HG03175 (cell line): Measurements from ENCODE around the gene PROC.
"Not testable (repeated sequence)": the region's sequence is repeated elsewhere in the genome, so short reads cannot be mapped to it uniquely, and the experiment has no call there.

Experiments used
- ATAC-seq: cut with Tn5 transposase; IDR thresholded peaks from one replicate; pipeline ENCODE4 v1.9.1; 2021; ENCODE audit warnings: mild to moderate bottlenecking, moderate library complexity; ENCODE audit not compliant: unreplicated experiment

PROC gene

DNA sequence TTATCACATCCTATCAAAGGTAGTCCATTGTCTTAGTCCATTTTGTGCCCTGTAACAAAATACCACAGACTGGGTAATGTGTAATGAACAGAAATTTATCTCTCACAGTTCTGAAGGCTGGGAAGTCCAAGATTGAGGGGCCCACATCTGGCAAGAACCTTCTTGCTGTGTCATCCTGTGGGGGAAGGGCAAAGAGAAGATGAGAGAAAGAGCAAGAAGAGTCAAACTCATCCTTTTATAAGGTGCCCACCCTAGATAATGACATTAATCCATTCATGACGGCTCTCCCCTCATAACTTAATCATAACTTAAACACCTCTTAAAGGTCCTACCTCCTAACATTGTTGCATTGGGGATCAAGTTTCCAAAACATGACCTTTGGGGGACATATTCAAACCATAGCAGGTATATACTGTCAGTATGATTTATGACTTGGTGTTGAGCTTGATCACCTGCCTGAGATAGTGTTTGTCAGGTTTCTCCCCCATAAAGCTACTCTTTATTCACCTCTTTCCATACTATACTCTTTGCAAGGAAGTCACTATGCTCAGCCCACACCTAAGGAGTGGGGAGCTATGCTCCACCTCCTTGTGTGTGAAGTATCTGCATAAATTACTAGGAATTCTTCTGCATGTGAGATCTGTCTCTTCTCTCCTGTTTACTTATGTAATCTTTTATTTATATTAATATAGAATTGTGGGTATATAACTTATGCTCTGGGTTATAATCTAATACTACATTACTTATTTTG is 25.2 kb upstream of the PROC start:
- no peak for ATAC-seq

DNA sequence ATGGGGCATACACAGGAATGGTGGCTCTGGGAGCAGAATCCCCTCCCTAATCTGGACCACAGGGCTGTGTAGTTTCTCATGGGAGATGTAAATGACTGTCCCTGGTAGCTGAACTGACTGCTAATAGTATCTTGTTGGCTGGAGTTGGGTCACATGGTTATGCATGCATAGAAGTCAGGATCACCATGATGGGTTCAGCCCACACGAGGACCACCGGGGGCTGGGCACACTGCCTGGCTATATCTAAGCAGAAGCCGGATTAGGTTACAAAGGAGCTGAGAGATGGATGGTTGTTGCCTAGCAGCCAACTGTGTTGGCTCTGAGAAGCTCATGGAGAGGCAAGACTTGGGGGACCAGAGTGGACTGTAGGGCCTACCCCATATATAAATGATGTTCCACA is 23.7 kb upstream of the PROC start:
- ATAC-seq: no peak

DNA sequence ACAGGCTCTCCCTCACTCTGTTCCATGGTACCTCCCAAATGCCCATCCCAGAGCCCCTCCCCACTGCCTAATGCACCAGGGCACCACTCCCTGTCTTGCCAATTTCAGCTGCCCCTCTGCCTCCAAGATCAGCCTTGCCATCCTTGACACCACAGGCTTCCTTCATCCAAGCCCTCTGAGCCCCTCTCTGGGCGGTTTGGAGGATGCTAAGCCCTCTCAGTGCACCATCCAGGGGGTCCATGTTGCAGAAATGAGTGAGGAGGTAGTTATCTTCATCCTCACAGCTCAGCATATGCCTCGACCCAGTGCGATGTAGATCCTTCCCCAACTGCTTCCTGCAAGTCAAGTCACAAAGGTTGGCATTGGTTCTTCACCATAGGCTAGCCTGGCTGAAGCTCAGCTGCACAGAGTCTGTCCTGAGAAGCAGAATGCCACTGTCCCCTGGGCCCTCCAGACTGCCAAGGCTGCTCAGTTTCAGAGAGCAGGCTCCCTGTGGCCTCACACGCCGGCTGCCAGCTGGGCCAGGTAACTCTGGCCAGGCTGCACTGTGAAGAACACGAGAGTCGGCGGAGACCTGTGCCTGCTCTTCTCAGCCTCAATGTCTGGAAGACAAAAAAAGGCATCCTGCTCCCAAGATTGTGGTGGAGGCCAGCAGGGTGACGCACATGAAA is 20.5 kb upstream of the PROC start:
- ATAC-seq: no peak

DNA sequence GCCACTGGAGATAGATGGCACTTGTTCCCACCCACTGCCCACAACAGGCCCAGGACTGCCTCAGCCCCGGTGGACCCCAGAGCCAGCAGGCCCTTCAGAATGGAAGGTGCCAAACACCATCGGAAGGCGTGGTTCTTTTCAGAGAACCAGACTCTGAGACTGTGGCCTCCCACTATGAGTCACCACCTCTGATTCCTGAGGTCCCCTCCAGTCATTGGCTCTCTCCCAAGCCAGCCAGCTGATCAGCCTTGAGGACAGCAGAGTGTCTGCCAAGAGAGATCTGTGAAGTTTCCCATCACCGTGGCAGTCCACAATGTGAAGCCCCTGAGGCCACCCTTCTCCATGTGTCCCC is 20.0 kb upstream of the PROC start:
- peak; percentile 93 for ATAC-seq

DNA sequence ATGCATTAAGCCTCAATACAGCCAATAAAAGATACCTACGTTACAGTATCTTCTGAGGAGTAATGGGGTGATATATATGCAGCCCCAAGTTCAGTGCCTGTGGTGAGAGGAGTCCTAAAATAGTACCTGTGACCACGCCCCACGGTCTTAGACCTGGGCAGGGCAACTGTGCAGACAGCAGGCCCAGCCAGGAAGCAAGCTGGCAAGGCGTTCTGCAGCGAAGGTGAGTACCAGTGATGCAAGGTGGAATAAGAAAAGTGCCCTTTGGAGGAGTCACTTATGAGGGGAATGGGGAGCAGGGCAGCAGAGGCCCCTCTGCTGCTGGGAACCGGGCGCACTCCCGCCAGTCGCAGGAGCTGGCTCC is 17.7 kb upstream of the PROC start:
- ATAC-seq: no peak

DNA sequence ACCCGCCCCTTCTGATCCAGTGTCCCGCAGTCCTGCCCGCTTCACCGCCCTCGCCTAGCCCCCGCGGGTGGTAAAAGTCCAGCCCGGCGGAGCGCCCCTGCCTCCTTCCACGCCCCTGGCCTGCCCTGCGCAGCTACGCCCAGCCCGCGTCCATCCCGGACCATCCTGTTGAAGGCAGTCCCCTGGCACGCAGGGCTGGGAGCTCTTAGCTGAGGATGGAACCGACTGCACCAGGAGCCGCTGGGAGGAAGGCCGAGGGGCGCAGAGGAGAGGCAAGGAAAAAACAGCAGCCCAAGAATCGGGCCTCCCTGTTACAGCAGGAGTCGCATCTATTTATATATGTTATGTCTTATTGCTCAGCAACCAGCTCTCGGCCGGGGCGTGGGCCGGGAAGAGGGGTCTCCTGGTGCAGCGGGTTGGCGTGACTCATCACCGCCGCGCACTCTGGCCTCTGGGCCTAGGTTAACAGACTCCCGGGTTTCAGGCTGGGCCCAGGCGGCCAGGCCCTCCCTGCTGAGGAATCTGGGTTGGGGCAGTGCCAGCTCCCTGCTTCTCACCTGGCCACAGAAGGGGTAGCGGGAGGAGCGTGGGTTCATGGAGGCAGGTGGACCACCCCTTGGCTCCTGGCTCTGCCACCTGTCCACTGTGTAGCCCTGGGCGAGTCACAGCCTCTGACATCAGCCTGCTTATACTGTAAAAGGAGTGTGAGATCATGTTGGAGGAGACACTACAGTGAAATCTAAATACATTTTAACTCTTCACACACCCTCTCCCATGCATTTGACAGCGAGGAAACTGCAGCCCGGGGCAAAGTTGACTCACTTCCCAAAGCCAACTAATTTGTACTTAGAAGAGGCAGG is 17.1 kb upstream of the PROC start:
- ATAC-seq: no peak

DNA sequence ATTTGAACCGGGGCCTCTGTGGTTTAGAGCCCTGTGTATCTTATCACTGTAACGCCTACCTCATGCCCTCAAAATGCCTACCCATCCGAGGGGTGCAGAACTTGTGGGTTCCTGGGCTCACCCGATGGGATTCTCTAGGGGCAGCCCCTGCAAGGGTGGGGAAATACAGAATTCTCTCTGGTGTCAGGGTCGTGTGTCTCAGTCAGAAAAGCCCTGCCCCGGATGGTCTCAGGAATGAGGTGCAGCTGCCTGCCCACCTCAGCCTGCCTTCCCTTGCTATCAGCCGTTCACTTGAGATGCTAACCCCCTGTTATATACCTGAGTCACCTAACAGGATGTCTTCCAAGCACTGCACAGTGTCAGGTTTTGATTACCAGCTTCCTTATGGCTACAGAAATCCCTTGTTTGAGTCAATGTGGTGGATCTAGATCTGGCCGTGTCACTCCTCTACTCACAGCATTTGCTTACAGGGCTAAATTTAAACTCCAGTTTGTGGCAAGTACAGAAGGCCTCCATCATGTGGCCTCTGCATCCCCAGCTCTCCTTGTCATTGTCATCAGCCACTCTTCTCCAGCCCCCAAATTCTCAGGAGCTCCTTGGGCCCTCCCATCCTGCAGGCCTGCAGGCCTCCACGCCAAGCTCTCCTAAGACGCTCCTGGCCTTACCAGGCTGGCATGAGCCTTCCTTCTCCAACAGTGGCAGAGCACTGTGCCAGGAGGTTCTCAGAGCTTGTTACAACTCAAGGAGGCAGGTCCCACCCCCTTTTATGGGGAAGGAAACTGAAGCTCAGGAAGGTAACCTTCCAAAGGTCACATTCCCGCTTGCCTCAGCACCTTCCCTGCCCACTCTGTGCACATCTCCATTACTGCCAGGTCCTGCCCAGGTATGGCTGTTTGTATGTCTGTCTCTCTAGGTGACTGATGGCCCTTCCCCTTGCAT is 16.2 kb upstream of the PROC start:
- ATAC-seq: no peak

DNA sequence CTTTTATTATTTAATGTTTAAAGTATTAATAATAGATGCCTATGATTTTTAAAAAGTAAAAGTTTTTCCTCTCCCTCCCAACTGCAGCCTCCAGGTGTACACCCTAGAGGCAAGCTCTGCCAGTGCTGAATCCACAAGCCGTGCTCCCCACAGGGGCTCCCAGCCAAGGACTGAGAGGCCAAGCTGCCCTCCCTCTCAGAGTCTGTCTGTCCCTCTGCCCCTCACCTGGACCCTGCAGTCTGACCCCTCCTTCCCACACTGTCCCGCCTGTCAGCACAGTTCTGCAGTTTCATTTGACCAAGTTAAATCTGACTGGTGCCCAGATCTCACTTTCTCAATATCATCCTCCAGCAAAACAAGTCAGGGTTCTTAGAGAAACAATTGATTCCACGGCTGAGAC is 14.8 kb upstream of the PROC start:
- no peak for ATAC-seq

DNA sequence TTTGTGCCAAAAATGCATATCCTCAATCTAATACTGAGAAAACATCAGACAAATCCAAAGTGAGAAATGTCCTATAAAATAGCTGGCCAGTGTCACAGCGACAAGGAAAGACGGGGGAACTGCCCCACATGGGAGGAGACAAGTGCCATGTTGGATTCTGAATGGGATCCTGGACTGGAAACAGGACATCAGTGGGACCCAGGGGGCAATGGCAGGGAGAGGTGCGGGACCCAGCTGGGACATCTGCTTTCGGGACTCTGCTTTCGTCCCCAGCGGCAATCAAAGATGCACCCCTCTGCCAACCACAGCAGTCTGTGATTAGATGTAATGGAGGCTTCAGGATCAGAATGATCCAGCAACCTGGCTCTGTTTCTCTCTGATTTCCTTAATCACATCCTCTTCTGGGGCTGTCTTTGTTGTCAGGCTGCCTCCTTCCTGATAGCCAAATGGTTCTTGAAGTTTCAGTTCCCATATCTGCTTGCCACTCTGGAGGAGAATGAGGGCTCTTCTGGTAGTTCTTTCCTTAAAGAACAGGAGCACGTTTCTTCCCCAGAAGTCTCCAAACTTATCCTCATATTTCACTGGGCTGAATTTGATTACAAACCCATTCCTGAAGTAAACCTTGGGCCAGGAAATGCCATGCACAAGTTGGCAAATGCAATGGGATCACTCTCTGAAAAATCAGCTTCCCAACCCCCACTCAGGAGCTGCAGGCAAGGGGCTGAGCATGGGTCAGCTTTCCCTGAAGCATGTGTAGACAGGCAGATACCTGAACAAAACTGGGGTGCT is 13.6 kb upstream of the PROC start:
- no peak for ATAC-seq

DNA sequence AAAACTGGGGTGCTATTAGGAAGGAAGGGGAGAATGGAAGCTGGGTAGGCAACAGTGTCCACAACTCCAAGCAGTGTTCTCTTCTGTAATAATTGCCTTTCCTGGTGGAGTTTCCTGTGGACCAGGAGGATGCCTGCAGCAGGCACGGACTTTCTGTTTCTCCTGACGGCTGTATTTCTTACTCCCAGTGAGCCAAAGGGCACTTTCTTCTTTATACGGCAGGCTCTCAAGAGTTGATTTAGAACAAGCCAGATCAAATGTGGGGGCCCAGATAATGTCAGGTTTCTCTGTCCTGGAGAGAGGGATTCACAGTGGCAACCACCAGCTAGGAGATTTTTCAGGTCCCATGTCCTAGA is 13.0 kb upstream of the PROC start:
- ATAC-seq: no peak

DNA sequence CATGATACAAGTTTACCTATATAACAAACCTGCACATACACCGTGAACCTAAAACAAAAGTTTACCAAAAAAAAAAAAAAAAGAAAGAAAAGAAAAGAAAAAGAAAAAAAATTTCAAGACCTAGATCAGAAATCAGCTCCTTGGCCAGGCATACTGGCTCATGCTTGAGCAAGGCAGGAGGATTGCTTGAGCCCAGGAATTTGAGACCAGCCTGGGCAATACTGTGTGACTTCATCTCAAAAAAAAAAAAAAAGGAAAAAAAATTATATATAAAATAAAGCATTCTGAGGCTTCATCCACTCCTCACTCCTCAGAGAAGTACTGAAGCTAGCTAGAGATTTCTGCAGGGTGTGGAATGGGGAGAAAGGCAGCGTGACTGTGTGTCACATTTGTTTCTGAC is 11.8 kb upstream of the PROC start:
- no peak for ATAC-seq

DNA sequence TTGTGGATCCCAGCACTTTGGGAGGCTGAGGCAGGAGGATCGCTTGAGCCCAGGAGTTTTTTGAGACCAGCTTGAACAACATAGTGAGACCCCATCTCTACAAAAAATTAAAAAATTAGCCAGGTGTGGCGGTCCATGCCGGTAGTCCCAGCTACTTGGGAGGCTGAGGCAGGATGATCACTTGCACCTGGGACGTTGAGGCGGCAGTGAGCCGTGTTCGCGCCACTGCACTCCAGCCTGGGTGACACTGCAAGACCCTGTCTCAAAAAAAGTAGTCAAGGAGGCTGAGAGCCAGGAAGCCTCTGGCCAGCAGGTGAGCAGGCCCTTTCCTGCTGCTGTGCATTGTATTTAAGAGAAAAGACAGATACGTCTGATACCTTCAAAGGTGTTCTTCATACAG is 11.1 kb upstream of the PROC start:
- ATAC-seq: no peak

DNA sequence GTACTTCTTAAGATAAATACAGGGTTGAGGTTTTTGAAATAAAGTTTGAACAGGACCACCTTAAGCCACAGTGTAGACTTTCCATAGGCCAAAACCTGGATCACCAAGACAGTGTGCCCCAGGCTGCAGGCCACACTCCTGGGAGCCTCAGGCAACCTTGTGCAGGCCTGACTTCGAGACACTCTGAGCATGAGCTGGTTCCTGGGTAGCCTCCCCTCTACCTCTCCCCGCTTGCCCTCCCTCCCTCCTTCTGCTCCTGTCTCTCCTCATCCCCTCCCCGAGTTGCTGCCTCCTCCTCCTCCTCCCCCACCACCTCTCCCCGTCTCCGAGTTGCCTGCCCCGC is 10.6 kb upstream of the PROC start:
- no peak for ATAC-seq

DNA sequence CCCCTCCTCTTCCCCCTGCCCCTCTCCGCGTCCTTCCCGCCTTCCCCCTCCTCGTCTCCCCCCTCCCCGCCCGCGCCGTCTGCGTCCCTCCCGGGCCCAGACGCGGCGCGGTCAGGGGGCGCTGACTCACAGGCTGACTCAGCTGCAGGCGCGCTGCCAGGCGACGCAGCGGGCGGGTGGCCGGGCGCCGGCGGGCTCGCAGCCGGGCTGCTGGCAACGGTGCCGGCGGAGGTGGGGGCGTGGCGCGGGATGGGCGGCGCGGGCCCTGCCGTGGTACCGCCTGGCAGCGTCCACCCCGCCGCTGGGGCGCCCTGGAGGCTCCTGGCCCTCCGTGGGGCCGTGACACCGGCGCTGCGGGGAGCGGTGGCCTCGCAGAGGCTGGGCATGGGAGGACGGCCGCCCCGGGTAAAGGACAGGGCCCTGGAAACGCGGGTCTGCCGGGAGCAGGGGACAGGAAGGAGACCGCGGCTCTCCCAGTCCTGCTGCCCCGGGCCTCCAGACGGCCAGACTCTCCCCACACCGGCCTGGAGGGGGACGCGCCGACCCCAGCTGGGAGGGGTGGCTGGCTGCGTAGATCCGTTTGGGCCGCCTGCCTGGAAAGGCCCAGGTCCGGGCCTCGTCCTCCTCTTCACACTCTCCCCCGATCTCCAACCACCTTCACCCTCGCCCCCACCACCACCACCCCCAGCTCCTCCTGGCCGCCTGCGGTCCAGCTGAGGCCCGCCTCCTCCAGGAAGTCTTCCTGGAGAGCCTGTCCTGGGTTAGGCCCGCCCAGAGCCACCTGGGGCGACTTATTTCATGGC is 10.0 kb upstream of the PROC start:
- ATAC-seq: peak; percentile 60

DNA sequence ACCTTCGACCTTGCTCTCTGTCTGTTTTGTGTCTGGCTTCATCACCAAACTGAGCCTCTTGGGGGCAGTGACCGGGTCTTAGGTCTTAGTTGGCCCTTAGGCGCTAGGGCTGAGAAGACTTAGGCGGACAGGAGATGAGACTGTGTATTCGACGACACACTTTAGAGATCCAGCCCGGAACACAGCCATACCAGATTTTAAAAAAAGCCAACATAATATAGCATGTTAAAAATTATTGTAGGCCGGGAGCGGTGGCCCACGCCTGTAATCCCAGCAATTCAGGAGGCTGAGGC is 9.5 kb upstream of the PROC start:
- ATAC-seq: no peak

DNA sequence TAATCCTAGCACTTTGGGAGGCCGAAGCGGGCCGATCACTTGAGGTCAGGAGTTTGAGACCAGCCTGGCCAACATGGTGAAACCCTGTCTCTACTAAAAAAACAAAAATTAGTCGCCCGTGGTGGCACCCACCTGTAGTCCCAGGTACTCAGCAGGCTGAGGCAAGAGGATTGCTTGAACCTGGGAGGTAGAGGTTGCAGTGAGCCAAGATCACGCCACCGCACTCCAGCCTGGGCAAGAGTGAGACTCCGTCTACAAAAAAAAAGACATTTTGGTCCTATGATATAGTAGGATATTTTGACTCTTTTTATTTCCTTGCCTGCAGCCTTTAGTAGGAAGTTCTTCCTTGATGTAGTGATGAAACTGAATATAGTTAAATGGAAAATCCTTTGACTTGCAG is 8.5 kb upstream of the PROC start:
- not testable (repeated sequence) for ATAC-seq

DNA sequence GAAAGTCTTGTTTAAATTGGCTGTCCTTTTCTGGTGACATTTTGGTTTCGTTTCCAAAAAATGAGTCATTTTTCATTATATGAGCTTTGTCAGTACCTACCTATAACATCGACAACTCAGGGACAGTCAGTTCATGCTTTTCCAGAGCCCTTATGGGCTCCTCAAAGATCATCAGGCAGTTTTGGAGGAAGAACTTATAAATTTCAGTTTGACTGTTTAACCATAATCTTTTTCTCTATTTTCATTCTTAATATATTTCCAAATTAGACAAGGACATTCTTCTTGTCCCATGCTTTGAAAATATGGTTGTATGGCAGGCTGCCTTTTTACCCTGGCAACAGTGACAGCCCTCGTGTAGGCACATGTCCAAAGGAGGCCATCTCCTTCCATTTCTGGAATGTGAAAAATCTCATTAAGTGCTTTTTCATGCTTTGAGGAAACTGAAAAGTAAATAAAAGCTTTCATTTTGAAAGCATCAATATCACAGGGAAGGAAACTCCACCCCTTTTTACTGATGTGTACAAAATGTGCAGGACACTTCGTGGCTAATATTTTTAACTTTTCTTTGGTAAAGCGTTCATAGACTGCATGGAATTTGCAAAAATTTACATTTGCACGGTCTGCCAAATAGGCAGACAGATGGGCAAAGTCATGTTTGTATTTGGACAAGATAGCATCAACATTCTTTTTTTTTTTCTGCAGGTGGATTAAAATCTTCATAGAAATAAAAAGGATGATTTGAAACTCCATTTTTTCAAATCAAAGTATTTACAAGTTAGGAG is 7.2 kb upstream of the PROC start:
- ATAC-seq: peak; percentile 60

DNA sequence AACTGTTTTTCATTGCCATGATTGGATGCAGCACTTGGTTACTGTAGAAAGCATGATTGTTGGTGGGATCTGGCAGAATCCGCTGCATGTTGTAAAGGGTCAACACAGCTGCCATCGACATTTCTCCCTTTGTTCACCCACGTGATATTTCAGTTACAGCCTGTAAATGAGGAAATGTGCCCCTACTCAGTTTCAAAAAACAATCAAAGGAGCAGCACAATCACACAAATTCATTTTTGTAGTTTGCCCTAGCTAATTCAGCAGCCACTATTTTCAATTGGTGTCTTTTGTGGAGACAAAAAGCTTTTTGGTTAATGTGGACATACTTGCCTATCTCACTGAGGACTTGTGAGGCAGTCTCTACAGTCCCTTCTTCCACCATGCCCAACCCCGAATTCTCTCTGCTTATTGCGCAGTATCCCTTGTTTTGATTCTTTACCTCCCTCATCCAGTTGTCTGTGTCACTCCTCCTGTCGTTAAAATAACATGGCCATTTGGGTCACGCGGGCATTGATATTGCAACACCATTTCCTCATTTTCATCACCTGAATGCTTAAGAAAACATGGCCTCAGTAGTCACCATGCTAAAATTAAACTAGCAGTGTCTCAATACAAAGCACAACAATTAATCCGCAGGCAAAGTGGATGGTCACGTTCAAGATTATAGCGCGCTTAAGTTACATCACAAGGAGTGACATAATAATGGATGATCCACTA is 6.4 kb upstream of the PROC start:
- no peak for ATAC-seq
